Ovary (tissue), 9 donors: Measurements from ENCODE around the gene LRCH4. TPM values are rescaled to one million over a fixed set of nuclear protein-coding genes. Genes with fewer than 3 reads are reported as not detected.

Source experiments
- DNase-seq, 5 donors: peaks; one replicate each; pipeline ENCODE4 v3.0.0-alpha.2; 2019 to 2020
- H3K27ac ChIP-seq, 2 donors: fragments of 200-600 bp; one replicate each; pipeline versions ENCODE4 v1.5.1 to v1.8.0; 2019 to 2022
- H3K27me3 ChIP-seq: fragments of 200-600 bp; one replicate; pipeline ENCODE4 v1.8.0; 2022
- H3K36me3 ChIP-seq: fragments of 200-600 bp; sonication (generic); one replicate; pipeline ENCODE4 v1.5.1; 2019
- H3K4me1 ChIP-seq: one replicate; pipeline ENCODE4 v1.8.1; 2013; ENCODE audit warnings: mild to moderate bottlenecking, moderate library complexity; ENCODE audit not compliant: insufficient read depth
- H3K4me3 ChIP-seq: fragments of 200-600 bp; sonication (generic); one replicate; pipeline ENCODE4 v1.5.1; 2017
- H3K9me3 ChIP-seq, 2 donors: fragments of 200-600 bp in 1 of 2; sonication (generic) in 1 of 2; one replicate each; pipeline versions ENCODE4 v1.5.1 to v1.8.1; 2013 to 2019; ENCODE audit warnings: mild to moderate bottlenecking in 1 of 2, moderate library complexity in 1 of 2
- EP300 ChIP-seq: sonication (generic); formaldehyde crosslinking; IDR thresholded peaks from one replicate; pipeline ENCODE4 v1.6.1; 2017; ENCODE audit warnings: antibody characterized with exemption
- POLR2A ChIP-seq: fragments of 450-650 bp; IDR thresholded peaks from one replicate; pipeline ENCODE4 v1.6.1; 2017; ENCODE audit warnings: antibody characterized with exemption, mild to moderate bottlenecking, moderate library complexity
- WGBS, 3 donors: extraction: QIAGEN DNeasy Blood & Tissue Kit in 1 of 3; methylation state at CpG; one replicate each; pipeline versions ENCODE4 v1.1.5 to v1.1.7; 2013 to 2017; 5-methylcytosine and 5-hydroxymethylcytosine counted together
- intact Hi-C, 4 donors: fragments of 100-400 bp; cut with DNase I; formaldehyde crosslinking; loops; one replicate each; pipeline versions ENCODE4 v1.11.0 to v1.15.1; 2022 to 2023
- polyA plus RNA-seq, 2 donors: library from polyadenylated mRNA; stranded (reverse); fragments of 200-250 nt in 1 of 2; fragments of 350-450 nt in 1 of 2; fragmentation: Illumina TruSeq in 1 of 2; extraction: RNeasy Lipid Tissue Mini Kit (QIAGEN cat#74804) in 1 of 2; gene quantifications; one replicate each; pipeline ENCODE4 v1.2.3, GENCODE V29; 2013 to 2014
- total RNA-seq, 7 donors: library from RNA; depleted of rRNA in 2 of 7; stranded (reverse); fragments of >200 nt in 2 of 7; fragmentation: NEBNext Ultra II Directional in 3 of 7; extraction: Animal tissue kit (Norgen Biotek cat#: 25700) in 3 of 7; gene quantifications; one replicate each; pipeline versions ENCODE4 v1.1.0 to v1.2.4, GENCODE V29; 2016 to 2023
- TF ChIP-seq, protein P1 (sequence below), 3 donors: fragments of 450-650 bp in 2 of 3; fragments of 200-600 bp in 1 of 3; IDR thresholded peaks; one replicate each; pipeline versions ENCODE4 v1.5.1 to v1.8.0; 2016 to 2022; ENCODE audit warnings: antibody characterized with exemption in 3 of 3, mild to moderate bottlenecking in 1 of 3
- donor health status: DM: no; HTN: no; CAD: no; lungs with moderate emphysema.
- donor health status: DM: no; HTN: no; CAD: no.
- donor health status: Bipolar disorder and iron deficiency.
- donor health status: DM: yes; HTN: yes; CAD: no.
- donor health status: DM: no; HTN: no; CAD: no.
- donor health status: DM: yes; HTN: yes; CAD: no.

The LRCH4 gene
- total and polyA plus RNA-seq, 9 donors, result 3.5 to 133 (median 79.2) TPM

DNA sequence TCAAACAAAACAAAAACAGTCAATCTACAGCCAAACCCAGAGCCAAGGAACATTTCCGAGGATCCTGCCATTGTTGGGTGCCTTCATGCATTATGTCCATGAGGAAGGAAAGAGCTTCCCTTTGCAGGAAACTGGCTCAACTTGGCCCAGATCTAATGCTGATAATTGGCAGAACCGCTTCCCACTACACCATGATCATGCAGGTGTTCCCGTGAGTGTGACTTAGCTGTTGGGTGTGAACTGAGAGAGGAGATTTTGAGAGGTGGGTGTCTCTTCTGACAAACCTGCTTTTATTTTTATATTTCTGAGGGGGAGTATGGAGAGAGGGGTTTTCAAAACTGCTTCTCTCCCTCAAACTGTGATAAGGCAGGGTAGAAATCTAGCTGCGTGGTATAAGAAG is 26.8 kb downstream of the LRCH4 start:
- intact Hi-C loops, result loop anchor here in 1 of 4 donors (5.0 kb wide), 1 partner anchor 82 kb away; the partner anchor contains the start of gene TSC22D4
- Histone ChIP-seq H3K9me3 (no peaks in the 10 kb centered on the region), H3K4me1 (no peaks in the 10 kb centered on the region), H3K4me3 (no peak overlapping the region), H3K27ac (no peak overlapping the region), H3K36me3 (no peaks in the 10 kb centered on the region), H3K27me3 (no peaks in the 10 kb centered on the region)
- DNase-seq, result no peak
- WGBS, 3 donors, result 84 to 89% (median 88%) methylated on average over 4 of the region's 4 CpGs
- TF ChIP-seq, protein P1, sequence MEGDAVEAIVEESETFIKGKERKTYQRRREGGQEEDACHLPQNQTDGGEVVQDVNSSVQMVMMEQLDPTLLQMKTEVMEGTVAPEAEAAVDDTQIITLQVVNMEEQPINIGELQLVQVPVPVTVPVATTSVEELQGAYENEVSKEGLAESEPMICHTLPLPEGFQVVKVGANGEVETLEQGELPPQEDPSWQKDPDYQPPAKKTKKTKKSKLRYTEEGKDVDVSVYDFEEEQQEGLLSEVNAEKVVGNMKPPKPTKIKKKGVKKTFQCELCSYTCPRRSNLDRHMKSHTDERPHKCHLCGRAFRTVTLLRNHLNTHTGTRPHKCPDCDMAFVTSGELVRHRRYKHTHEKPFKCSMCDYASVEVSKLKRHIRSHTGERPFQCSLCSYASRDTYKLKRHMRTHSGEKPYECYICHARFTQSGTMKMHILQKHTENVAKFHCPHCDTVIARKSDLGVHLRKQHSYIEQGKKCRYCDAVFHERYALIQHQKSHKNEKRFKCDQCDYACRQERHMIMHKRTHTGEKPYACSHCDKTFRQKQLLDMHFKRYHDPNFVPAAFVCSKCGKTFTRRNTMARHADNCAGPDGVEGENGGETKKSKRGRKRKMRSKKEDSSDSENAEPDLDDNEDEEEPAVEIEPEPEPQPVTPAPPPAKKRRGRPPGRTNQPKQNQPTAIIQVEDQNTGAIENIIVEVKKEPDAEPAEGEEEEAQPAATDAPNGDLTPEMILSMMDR (IDR thresholded peaks at IDR 0.05), result no peak
- no peak for TF ChIP-seq POLR2A

- no peaks in the 10 kb centered on the region for H3K36me3 ChIP-seq
- DNase-seq, result no peak
- no peaks in the 10 kb centered on the region for H3K9me3 ChIP-seq
- no peak overlapping the region for H3K4me3 ChIP-seq
- intact Hi-C loops, result loop anchor here in 1 of 4 donors (5.0 kb wide), 1 partner anchor 79 kb away; the partner anchor contains the start of gene TSC22D4
- H3K4me1 ChIP-seq, result no peaks in the 10 kb centered on the region
- no peaks in the 10 kb centered on the region for H3K27me3 ChIP-seq
- H3K27ac ChIP-seq, result no peak overlapping the region
- WGBS, 3 donors, result 64 to 72% (median 72%) methylated on average over 4 of the region's 4 CpGs
- no peak for TF ChIP-seq POLR2A
- TF ChIP-seq, protein P1 (IDR thresholded peaks at IDR 0.05), result no peak
- TF ChIP-seq EP300, result no peak
Measured at GRCh38 chr7:100556541-100556940, 29.4 kb downstream of the LRCH4 start.

GRCh38 chr7:100555701-100556100 is 30.2 kb downstream of the LRCH4 start:
- intact Hi-C loops, result loop anchor here in 1 of 4 donors (5.0 kb wide), 1 partner anchor 78 kb away; the partner anchor contains the start of gene TSC22D4
- Histone ChIP-seq H3K4me3 (no peak overlapping the region), H3K4me1 (no peaks in the 10 kb centered on the region), H3K27me3 (no peaks in the 10 kb centered on the region), H3K27ac (no peak overlapping the region), H3K36me3 (no peaks in the 10 kb centered on the region), H3K9me3 (no peaks in the 10 kb centered on the region)
- no peak for DNase-seq
- TF ChIP-seq EP300 (no peak), POLR2A (no peak)
- TF ChIP-seq, protein P1 (IDR thresholded peaks at IDR 0.05), result no peak
- WGBS, 3 donors, result 73 to 80% (median 75%) methylated on average over 5 of the region's 5 CpGs

GRCh38 chr7:100553032-100553431 is 32.9 kb downstream of the LRCH4 start:
- 93 to 95% (median 94%) methylated on average over 3 of the region's 3 CpGs for whole genome bisulfite sequencing, 3 donors
- H3K9me3 ChIP-seq, result no peaks in the 10 kb centered on the region

More at GRCh38 chr7:100553032-100553431, 32.9 kb downstream of the LRCH4 start:
- TF ChIP-seq, protein P1 (IDR thresholded peaks at IDR 0.05), result no peak
- TF ChIP-seq EP300 (no peak), POLR2A (no peak)
- no peak overlapping the region for H3K4me3 ChIP-seq
- DNase-seq, result no peak
- H3K27me3 ChIP-seq, result no peaks in the 10 kb centered on the region
- peaks cover 10% of the 10 kb centered on the region for H3K4me1 ChIP-seq
- no peak overlapping the region for H3K27ac ChIP-seq
- intact Hi-C loops, result no loop called here
- no peaks in the 10 kb centered on the region for H3K36me3 ChIP-seq
